HG03108 (cell line): ENCODE data around the gene P2RY13.
A peak's percentile ranks its signal among the peaks of the same experiment; 100 is the strongest.

ENCODE experiments used
- ATAC-seq: cut with Tn5 transposase; IDR thresholded peaks from one replicate; pipeline ENCODE4 v1.9.1; 2021; ENCODE audit warnings: moderate library complexity; ENCODE audit not compliant: unreplicated experiment

Gene P2RY13

GRCh38 chr3:151329363-151329762, at the start of gene P2RY13:
TSS of gene P2RY13 (minus strand) at chr3:151329549. CDS start at chr3:151329528, 21 bp downstream.
- ATAC-seq, result no peak

DNA sequence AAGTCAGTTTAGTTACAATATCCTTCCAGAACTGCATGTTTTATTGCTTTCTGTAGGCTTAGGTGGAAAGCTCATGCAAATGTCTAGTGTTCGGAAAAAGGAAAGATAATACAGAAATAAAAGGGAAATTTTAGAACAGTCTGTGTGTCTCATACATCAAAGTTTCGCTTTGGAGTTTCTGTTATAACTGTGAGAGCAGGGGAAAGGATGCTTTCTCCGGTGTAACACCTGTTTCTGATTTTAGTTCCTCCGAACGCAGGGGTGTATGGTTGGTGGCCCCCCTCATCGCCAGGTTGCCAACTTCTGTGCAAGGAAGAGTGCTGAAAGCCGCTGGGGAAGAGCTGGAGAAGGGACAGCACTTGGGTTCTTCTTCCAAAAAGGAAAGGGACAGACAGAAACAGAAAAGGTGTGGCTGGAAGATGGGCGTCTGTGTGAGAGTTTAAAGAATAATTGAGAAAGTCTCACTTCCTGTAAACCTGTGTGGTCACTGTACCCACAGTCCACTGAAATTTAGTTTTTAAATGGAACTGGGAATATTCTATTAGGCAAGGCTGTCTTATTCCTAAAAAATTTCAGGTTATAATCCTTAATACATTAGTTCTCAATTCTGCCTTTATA, 48.5 kb upstream of the P2RY13 start:
- ATAC-seq, result no peak

DNA sequence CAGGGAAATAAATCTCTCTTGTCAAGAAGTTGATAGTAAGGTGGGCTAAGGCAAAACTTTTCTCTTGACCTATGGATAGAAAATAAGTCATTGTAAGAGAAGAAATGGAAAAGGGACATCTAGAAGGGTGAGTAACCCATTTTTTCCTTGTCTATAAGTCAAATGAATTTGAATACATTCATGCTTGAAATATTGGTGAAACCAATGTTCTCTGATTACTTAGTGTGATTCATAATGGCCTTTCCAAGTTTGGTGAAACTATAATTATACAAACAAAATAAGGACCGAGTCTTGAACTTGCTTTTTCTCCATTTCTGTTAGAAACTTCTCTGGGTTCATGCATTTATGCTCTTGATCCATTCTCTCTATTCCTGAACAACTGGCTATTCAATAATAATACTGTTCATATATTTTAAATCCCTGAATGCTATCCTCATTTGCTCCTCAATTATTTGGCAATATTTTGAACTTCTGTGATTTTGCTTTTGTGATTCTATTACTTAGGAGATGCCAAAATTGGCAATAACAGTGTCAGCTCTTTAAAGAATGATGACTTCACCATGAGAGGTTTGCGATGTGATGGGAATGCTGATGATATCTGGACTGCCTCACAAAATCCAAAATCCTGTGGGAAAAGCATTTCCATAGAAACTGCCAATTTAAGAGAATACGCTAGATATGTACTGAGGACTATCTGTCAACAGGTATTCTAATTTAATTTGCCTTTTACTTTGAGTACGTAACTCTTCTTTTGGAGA, 42.9 kb upstream of the P2RY13 start:
- ATAC-seq, result no peak

DNA sequence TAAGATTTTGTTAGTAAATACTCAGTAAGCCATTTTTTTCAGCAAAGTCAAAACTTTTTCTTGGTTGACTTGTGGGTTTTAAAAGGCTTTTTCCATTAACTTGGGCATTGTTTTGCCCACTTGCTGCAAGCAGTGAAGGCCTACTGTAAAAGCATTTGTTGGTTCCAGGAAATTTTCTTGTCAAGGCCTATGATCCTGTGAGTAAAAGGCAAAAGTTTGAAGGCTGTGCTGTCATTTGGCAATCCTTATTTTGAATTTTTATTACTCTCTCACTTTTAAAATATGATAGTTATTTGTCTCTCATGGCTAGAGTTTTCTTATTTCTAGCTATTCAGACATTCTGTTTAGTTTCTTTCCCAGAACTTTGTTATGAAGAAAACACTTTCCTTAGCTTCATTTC, 42.2 kb upstream of the P2RY13 start:
- ATAC-seq, result no peak

GRCh38 chr3:151367448-151367847, 38.1 kb upstream of the P2RY13 start:
- no peak for ATAC-seq

DNA sequence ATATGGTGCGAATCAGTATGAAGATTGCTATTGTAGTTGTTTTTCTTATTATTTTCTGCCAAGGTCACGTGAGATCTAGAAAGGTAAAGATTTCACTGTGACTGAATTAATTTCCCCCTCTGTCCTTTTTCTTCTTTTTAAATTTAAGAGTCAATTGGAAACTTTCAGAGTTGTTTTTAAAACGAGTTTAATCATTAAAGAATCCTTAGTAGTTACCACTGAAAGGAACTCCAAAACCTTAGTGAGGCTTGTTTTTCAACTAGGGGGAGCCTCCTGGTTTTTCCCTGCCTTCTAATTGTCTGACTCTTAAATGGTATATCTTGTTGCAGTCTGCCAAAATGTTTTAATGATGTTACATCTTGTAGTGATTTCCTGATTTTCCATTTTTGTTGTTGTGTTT, 37.6 kb upstream of the P2RY13 start:
- no peak for ATAC-seq

DNA sequence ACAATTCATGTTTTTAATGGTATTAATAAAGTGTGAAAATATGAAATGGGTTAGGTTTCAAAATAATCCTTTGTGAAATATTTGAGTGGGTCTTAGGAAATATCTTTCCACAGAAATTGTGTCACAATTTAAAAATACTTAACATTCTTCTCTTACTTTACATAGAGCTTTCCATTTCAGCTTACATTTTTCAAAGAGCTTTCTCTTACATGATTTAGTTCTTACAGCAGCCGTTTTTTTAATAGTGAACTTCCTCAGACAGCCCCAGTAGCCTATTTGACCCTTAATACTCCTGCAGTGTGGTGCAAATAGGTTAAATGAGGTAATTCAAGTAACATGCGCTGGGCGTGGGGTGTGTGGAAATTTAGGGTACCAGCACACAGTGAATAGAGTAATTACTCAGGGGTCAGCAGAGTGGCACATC, 33.4 kb upstream of the P2RY13 start:
- ATAC-seq, result no peak

DNA sequence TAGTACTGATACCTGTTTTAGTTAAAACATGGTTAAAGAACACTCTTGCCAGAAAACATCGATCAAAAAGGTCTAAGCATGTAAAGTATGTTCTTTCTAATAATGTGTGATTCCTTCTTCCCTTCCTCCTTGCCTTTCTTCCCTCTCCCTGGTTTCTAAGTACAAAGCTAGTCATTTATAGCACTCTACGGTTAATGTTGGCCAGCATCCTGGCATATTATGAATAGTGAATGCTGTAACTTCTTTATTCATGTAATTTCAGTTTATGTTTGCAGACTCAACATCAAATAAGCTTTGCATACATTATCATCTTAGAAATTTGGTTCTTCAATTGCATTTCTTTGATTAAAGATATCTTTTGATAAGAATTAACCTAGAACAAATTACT, 28.1 kb upstream of the P2RY13 start:
- ATAC-seq, result no peak

- ATAC-seq, result no peak
Observed at GRCh38 chr3:151356794-151357462, 27.6 kb upstream of the P2RY13 start.

GRCh38 chr3:151351648-151352047, 22.3 kb upstream of the P2RY13 start:
- ATAC-seq, result no peak

- peak; percentile 77 for ATAC-seq
Observed at GRCh38 chr3:151351219-151351618, 21.9 kb upstream of the P2RY13 start.

DNA sequence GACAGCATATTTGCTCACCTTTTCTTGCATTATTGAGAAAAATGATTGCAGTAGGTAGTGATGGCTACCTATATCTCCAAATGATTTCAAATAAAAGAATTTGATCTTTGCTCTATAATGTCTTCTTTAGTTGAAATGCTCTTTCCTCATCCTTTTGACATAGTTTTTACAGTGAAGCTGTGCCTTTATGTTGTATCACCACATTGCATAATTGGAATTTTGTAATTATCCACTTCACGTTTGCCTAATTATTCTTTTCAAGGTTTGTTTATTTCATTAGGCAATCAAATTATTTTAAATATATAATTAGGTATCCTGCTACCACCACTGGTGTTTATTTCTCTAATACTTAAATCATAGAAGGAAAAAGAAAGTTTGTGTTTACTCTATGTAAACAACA, 21.3 kb upstream of the P2RY13 start:
- ATAC-seq, result no peak

GRCh38 chr3:151347432-151347831, 18.1 kb upstream of the P2RY13 start:
- ATAC-seq, result no peak

- no peak for ATAC-seq
Observed at GRCh38 chr3:151346292-151346691, 16.9 kb upstream of the P2RY13 start.

DNA sequence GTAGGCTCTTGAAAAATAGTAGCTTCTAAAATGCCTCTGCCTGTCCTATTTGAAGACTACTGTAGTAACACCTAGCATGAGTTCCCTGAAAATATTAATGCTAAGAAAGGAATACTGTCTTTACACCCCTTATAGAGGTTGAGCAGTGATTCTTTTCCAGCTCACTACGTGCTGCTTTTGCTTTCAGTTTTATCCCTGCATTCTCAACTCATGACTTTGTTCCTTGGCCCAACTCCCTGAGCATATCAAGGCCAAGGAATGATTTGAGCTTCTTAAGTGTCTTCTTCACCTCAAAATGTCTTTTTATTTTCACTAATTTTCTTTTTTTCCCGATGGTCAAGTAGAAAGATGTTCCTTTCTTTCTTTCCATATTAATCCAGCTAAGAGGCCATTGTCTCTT, 16.5 kb upstream of the P2RY13 start:
- ATAC-seq, result no peak

DNA sequence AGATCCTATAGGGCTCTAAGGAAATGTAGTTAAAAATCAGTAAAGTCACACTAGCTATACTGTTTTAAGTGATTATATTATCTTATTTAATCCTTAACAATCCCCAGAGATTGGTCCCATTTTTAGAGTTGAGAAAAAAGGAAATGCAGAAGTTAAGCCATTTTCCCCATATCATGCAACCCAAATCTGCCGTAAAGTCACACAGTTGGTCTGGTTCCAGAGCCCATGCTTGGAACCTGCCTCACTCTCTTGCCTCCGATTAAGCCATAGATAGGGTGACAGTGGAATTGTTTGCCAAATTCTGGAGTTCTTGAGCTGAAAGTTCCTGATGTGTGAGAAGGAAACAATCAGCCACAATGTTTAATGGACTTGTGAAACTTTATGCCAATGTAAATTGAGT, 2.3 kb upstream of the P2RY13 start:
- no peak for ATAC-seq

DNA sequence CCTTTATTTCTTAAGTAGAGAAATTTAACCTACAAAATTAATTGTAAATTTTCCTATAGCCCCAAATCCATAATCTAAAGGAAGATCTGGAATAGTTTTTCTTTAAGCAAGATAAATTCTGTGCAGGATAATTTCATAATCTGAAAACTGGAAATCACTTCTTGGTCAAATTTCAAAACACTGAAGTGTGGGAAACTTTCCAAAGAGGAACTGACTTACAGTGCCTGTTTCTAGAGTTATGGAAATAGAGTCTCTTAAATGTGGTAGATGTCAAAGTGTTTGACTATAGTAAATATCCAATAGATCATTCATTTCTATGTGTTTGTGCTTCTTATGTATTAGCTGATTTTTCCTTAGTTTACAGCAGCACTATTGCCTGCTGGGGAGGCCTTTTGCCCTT, 1.6 kb upstream of the P2RY13 start:
- ATAC-seq, result no peak

- ATAC-seq, result no peak
Observed at GRCh38 chr3:151330379-151330778, 1.0 kb upstream of the P2RY13 start.

DNA sequence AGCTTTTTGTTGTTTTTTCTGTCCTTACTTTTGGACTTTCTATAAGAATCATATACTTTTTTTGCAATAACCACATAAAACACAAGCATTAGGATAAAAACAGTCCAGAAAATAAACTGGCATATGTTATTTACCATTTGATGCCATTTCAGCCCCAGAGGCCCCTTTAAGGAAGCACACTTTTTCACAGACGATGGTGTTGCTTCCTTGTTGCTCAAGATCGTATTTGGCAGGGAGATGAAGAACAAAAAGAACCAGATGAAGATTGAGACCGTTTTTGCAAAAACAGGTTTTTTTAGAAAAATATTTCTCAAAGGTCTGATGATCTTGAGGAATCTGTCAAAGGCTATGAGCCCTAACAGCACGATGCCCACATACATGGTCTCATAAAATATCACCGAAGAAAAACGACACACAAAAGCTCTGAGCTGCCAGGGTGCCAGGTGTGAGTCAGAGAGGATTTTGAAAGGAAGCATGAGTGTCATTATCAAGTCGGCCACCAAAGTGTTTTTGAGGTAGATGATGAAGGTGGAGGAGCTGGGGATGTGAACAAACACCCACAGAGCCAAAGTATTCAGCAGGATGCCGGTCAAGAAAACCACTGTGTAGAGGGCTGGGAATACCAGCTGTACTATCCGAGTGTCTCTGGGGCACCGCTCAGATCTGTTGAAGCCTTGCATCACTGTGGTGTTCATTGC, 902 bp downstream of the P2RY13 start:
- ATAC-seq, result no peak

DNA sequence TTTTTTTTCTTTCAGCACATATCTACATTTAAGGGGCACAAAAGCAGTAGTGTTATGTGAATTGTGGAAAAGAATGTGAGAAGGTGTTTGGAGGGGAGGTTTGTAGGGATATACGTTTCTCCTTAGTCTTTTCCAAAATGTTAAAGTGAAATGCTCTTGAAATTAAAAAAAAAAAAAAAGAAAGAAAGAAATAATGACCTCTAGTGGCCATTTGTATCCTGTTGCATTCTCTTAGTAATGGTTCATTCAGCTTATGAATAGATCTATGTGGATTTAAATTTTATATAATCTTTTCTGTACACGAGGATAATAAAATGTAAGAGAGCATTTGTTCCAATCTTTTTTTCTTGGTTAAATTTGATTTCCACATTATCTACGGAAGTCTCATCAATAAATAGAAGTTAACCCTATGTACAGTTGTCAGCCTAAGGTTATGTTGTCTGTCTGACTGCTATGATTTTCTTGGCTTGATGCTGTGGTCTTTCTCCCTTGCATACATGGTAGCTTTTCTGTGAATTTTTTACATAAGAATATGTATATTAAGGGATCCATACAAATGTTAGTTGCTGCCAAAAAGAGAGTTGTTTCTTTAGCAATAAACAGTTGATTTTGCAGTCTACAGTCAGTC, 1.7 kb downstream of the P2RY13 start:
- no peak for ATAC-seq

GRCh38 chr3:151322511-151322910, 6.8 kb downstream of the P2RY13 start:
- no peak for ATAC-seq
